B cell (primary cell): ENCODE measurements around the gene AMIGO1.

Experiments used
- EZH2 ChIP-seq: IDR thresholded peaks from 2 replicates; pipeline ENCODE4 v1.6.1; 2012; ENCODE audit warnings: borderline replicate concordance, low read depth, mild to moderate bottlenecking, moderate library complexity, low read length; ENCODE audit not compliant: insufficient read depth, poor library complexity, severe bottlenecking
- TF ChIP-seq, protein P1 (sequence below): fragments of 200-600 bp; IDR thresholded peaks from one replicate; pipeline ENCODE4 v1.8.0; 2022; ENCODE audit warnings: antibody characterized with exemption, mild to moderate bottlenecking

DNA sequence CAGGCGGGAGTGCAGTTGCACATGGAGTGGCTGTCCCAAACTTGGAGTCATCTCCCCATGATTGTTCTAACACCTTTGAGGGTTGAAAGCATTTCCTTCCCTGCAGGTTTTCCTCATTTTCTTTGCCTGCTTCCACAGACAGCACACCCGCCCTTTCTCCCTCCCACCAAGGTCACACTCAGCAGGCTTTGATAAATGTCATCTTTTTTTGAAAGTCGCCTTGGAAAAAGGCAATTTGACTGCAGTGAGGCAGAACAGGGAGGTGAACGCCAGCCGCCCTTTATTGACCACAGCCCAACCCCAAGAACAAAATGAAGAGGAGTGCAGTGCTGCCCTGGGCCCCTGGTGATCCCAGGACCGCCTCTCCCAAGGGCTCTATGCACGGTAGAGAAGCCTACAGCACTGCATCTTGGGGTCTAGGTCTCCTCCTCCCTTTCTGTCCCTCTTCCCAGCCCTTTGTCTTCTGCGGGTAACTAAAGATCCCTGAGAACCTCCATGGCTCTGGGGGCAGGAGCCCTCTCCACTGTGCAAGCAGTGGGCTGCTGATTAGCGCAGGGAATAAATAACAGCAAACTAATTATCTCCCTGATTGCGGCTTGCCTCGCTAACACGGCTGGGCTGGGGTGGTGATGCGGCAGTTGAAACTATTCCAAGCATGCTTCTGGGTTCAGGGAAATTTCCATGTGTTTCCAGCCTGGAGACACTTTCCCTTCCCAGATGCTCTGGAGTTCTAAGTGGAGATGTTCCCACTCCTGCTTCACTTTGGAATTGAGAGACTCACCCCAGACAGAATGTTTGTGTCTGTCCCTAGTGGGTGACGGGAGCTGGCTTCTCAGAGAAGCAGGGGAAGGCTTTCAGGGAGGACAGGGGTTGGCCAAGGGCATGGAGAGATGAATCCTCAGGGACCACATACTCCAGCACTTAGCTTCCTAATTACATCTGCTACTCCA is 11.8 kb upstream of the AMIGO1 start:
- TF ChIP-seq, protein P1, sequence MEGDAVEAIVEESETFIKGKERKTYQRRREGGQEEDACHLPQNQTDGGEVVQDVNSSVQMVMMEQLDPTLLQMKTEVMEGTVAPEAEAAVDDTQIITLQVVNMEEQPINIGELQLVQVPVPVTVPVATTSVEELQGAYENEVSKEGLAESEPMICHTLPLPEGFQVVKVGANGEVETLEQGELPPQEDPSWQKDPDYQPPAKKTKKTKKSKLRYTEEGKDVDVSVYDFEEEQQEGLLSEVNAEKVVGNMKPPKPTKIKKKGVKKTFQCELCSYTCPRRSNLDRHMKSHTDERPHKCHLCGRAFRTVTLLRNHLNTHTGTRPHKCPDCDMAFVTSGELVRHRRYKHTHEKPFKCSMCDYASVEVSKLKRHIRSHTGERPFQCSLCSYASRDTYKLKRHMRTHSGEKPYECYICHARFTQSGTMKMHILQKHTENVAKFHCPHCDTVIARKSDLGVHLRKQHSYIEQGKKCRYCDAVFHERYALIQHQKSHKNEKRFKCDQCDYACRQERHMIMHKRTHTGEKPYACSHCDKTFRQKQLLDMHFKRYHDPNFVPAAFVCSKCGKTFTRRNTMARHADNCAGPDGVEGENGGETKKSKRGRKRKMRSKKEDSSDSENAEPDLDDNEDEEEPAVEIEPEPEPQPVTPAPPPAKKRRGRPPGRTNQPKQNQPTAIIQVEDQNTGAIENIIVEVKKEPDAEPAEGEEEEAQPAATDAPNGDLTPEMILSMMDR: no peak
- no peak for TF ChIP-seq EZH2
